ENCODE results near the gene CANX. TPM values are rescaled to one million over a fixed set of nuclear protein-coding genes. Genes with fewer than 3 reads are reported as not detected.
"Not testable (repeated sequence)": the region's sequence is repeated elsewhere in the genome, so short reads cannot be mapped to it uniquely, and the experiment has no call there.

The CANX gene
- 414 TPM for total RNA-seq
- long read RNA-seq, full-length matches to known transcripts, result 635 of 736 reads
- long read RNA-seq, partial matches to known transcripts, result 63 of 736 reads
- long read RNA-seq, other reads (novel, unspliced or antisense), result 38 of 736 reads

- no peaks in the 10 kb centered on the region for H3K9me3 ChIP-seq (replicated peaks)
- H3K27ac ChIP-seq (replicated peaks), result peak within 1 kb of the TSS; percentile 94
- peak within 1 kb of the TSS; percentile 89 for H3K4me3 ChIP-seq
- H3K36me3 ChIP-seq, result peaks cover 4% of the 10 kb centered on the region
- H3K4me1 ChIP-seq, result peaks cover 66% of the 10 kb centered on the region
- intact Hi-C loops (cut with micrococcal nuclease), result no loop called here
- H3K27me3 ChIP-seq (ENCODE audit: low read depth), result no peaks in the 10 kb centered on the region
- no peak for DNase-seq
- no peak for TF ChIP-seq CTCF (IDR thresholded peaks at IDR 0.05; ENCODE audit: borderline replicate concordance)
Measured at GRCh38 chr5:179698935-179699615, at the start of gene CANX. Gene CANX (plus strand): TSS chr5:179698967. CDS start chr5:179705682, 6,715 bp downstream.

GRCh38 chr5:179649166-179649703 lies 49.5 kb upstream of the CANX start:
- H3K4me1 ChIP-seq; H3K4me3 ChIP-seq; H3K27me3 ChIP-seq (ENCODE audit: low read depth); H3K9me3 ChIP-seq (replicated peaks); DNase-seq; H3K27ac ChIP-seq (replicated peaks); intact Hi-C loops (cut with micrococcal nuclease); H3K36me3 ChIP-seq: not testable (repeated sequence)

GRCh38 chr5:179650245-179650644 lies 48.5 kb upstream of the CANX start:
- intact Hi-C loops (cut with micrococcal nuclease); H3K27ac ChIP-seq (replicated peaks); H3K27me3 ChIP-seq (ENCODE audit: low read depth); H3K36me3 ChIP-seq; DNase-seq; H3K4me1 ChIP-seq; H3K9me3 ChIP-seq (replicated peaks); H3K4me3 ChIP-seq: not testable (repeated sequence)

- intact Hi-C loops (cut with micrococcal nuclease); H3K4me1 ChIP-seq; H3K9me3 ChIP-seq (replicated peaks); H3K4me3 ChIP-seq; H3K36me3 ChIP-seq; H3K27ac ChIP-seq (replicated peaks); H3K27me3 ChIP-seq (ENCODE audit: low read depth); DNase-seq: not testable (repeated sequence)
Measured at GRCh38 chr5:179653135-179653534, 45.6 kb upstream of the CANX start.

- H3K9me3 ChIP-seq (replicated peaks); intact Hi-C loops (cut with micrococcal nuclease); H3K36me3 ChIP-seq; DNase-seq; H3K27me3 ChIP-seq (ENCODE audit: low read depth): not testable (repeated sequence)
- Histone ChIP-seq H3K4me1 (peaks cover 10% of the 10 kb centered on the region), H3K4me3 (peak overlapping the region; percentile 45), H3K27ac (replicated peaks) (peak overlapping the region; percentile 40)
Measured at GRCh38 chr5:179657302-179658178, 41.2 kb upstream of the CANX start.

- Histone ChIP-seq H3K4me3 (peak overlapping the region; percentile 70), H3K27ac (replicated peaks) (peak overlapping the region; percentile 63), H3K4me1 (peaks cover 10% of the 10 kb centered on the region)
- H3K27me3 ChIP-seq (ENCODE audit: low read depth); DNase-seq; intact Hi-C loops (cut with micrococcal nuclease); H3K36me3 ChIP-seq; H3K9me3 ChIP-seq (replicated peaks): not testable (repeated sequence)
Measured at GRCh38 chr5:179658179-179658856, 40.4 kb upstream of the CANX start.

- H3K36me3 ChIP-seq, result peaks cover 33% of the 10 kb centered on the region
- H3K27me3 ChIP-seq (ENCODE audit: low read depth); H3K4me3 ChIP-seq; intact Hi-C loops (cut with micrococcal nuclease); H3K27ac ChIP-seq (replicated peaks); DNase-seq; H3K9me3 ChIP-seq (replicated peaks): not testable (repeated sequence)
- H3K4me1 ChIP-seq, result peaks cover 10% of the 10 kb centered on the region
Measured at GRCh38 chr5:179661647-179662046, 37.1 kb upstream of the CANX start.

GRCh38 chr5:179668391-179668790 lies 30.4 kb upstream of the CANX start:
- no peaks in the 10 kb centered on the region for H3K27me3 ChIP-seq (ENCODE audit: low read depth)
- no peak for DNase-seq
- no peaks in the 10 kb centered on the region for H3K4me1 ChIP-seq
- TF ChIP-seq CTCF (IDR thresholded peaks at IDR 0.05; ENCODE audit: borderline replicate concordance), result peak; percentile 55
- no peak overlapping the region for H3K27ac ChIP-seq (replicated peaks)
- intact Hi-C loops (cut with micrococcal nuclease), result no loop called here
- H3K36me3 ChIP-seq, result peaks cover 23% of the 10 kb centered on the region
- no peak overlapping the region for H3K4me3 ChIP-seq
- H3K9me3 ChIP-seq (replicated peaks), result no peaks in the 10 kb centered on the region
